Measurements from ENCODE around the gene FOXO1. TPM values are rescaled to one million over a fixed set of nuclear protein-coding genes. Genes with fewer than 3 reads are reported as not detected.

FOXO1 gene
- total RNA-seq, 1 experiment from 2014 or later: 12.2 TPM

- H3K9me3 ChIP-seq (ENCODE audit: control insufficient read depth in 1 of 2, insufficient read depth in 1 of 2, low read depth in 1 of 2, low read length in 2 of 2): no peaks in the 10 kb centered on the region
- no peaks in the 10 kb centered on the region for H3K9me2 ChIP-seq (ENCODE audit: insufficient read depth)
- no peak overlapping the region for H3K27ac ChIP-seq (ENCODE audit: low read depth, low read length)
- no peak overlapping the region for H3K4me2 ChIP-seq (ENCODE audit: low read length)
- ChIA-PET RAD21 (ENCODE audit: low non-redundant PET in 1 of 2, low total read pairs in 2 of 2, uncharacterized antibody in 2 of 2, unreplicated experiment in 2 of 2) (no interaction called here), POLR2A (no interaction called here), CTCF (no interaction called here)
- H2AFZ ChIP-seq (ENCODE audit: low read depth, low read length, poor library complexity, severe bottlenecking): no peak overlapping the region
- H3K79me2 ChIP-seq (ENCODE audit: insufficient read depth, low read length): no peaks in the 10 kb centered on the region
- H3K4me1 ChIP-seq (ENCODE audit: control insufficient read depth in 1 of 2, insufficient read depth in 2 of 2, low read length in 2 of 2): peaks cover 9 to 14% of the 10 kb centered on the region in 2 experiments
- no peak overlapping the region for H3K4me3 ChIP-seq (replicated peaks in 1 of 2; ENCODE audit: low read depth in 1 of 2, low read length in 2 of 2)
- no peak for ATAC-seq
- no peaks in the 10 kb centered on the region for H3K36me3 ChIP-seq (ENCODE audit: control insufficient read depth in 1 of 2, insufficient read depth in 2 of 2, low read length in 2 of 2)
- H3K27me3 ChIP-seq (ENCODE audit: insufficient read depth, low read length): no peaks in the 10 kb centered on the region
- BruUV-seq (replicated peaks): no TSS peak
- H3K9ac ChIP-seq (ENCODE audit: low read length): no peak overlapping the region
- H4K20me1 ChIP-seq (ENCODE audit: insufficient read depth): no peaks in the 10 kb centered on the region
- TF ChIP-seq SIN3A (IDR thresholded peaks at IDR 0.05; ENCODE audit: low read depth) (no peak), SRF (IDR thresholded peaks at IDR 0.05; ENCODE audit: low read depth) (no peak)
- DNase-seq (ENCODE audit: low read depth, low spot score): no peak
- intact Hi-C loops (cut with micrococcal nuclease): no loop called here
Observed at GRCh38 chr13:40677064-40677463, 10.6 kb upstream of the FOXO1 start.

- Histone ChIP-seq H3K9me3 (ENCODE audit: control insufficient read depth in 1 of 2, insufficient read depth in 1 of 2, low read depth in 1 of 2, low read length in 2 of 2) (no peaks in the 10 kb centered on the region), H3K9ac (ENCODE audit: low read length) (no peak overlapping the region), H3K27me3 (ENCODE audit: insufficient read depth, low read length) (no peaks in the 10 kb centered on the region), H3K4me3 (replicated peaks in 1 of 2; ENCODE audit: low read depth in 1 of 2, low read length in 2 of 2) (no peak overlapping the region), H2AFZ (ENCODE audit: low read depth, low read length, poor library complexity, severe bottlenecking) (no peak overlapping the region), H3K36me3 (ENCODE audit: control insufficient read depth in 1 of 2, insufficient read depth in 2 of 2, low read length in 2 of 2) (no peaks in the 10 kb centered on the region), H3K27ac (ENCODE audit: low read depth, low read length) (no peak overlapping the region), H3K79me2 (ENCODE audit: insufficient read depth, low read length) (no peaks in the 10 kb centered on the region), H3K9me2 (ENCODE audit: insufficient read depth) (no peaks in the 10 kb centered on the region), H3K4me2 (ENCODE audit: low read length) (no peak overlapping the region), H3K4me1 (ENCODE audit: control insufficient read depth in 1 of 2, insufficient read depth in 2 of 2, low read length in 2 of 2) (peaks cover 12 to 17% of the 10 kb centered on the region in 2 experiments), H4K20me1 (ENCODE audit: insufficient read depth) (no peaks in the 10 kb centered on the region)
- intact Hi-C loops (cut with micrococcal nuclease): no loop called here
- DNase-seq (ENCODE audit: low read depth, low spot score) (no peak), ATAC-seq (no peak)
- ChIA-PET POLR2A (no interaction called here), RAD21 (ENCODE audit: low non-redundant PET in 1 of 2, low total read pairs in 2 of 2, uncharacterized antibody in 2 of 2, unreplicated experiment in 2 of 2) (interaction anchor here in 1 of 2 experiments (0.7 kb wide), 1 partner anchor 444 kb away, joined by 3 read pairs; no protein-coding TSS in a partner anchor), CTCF (interaction anchor here (0.6 kb wide), 1 partner anchor 147 kb away, joined by 3 read pairs; no protein-coding TSS in a partner anchor)
- no TSS peak for BruUV-seq (replicated peaks)
- TF ChIP-seq YY1 (IDR thresholded peaks at IDR 0.05; ENCODE audit: extremely low read depth, insufficient replicate concordance, low read depth, low read length): no peak
- no peak for TF ChIP-seq TCF7L2 (IDR thresholded peaks at IDR 0.05; ENCODE audit: borderline replicate concordance, extremely low read depth, insufficient read depth, insufficient read length)
Observed at GRCh38 chr13:40676007-40676406, 9.6 kb upstream of the FOXO1 start.

All from HCT116 (cell line).